Measurements from ENCODE around the gene OR10P1. TPM values are rescaled to one million over a fixed set of nuclear protein-coding genes. Genes with fewer than 3 reads are reported as not detected.

OR10P1 gene
- total RNA-seq, 1 donor from 2014 or later: not detected

DNA sequence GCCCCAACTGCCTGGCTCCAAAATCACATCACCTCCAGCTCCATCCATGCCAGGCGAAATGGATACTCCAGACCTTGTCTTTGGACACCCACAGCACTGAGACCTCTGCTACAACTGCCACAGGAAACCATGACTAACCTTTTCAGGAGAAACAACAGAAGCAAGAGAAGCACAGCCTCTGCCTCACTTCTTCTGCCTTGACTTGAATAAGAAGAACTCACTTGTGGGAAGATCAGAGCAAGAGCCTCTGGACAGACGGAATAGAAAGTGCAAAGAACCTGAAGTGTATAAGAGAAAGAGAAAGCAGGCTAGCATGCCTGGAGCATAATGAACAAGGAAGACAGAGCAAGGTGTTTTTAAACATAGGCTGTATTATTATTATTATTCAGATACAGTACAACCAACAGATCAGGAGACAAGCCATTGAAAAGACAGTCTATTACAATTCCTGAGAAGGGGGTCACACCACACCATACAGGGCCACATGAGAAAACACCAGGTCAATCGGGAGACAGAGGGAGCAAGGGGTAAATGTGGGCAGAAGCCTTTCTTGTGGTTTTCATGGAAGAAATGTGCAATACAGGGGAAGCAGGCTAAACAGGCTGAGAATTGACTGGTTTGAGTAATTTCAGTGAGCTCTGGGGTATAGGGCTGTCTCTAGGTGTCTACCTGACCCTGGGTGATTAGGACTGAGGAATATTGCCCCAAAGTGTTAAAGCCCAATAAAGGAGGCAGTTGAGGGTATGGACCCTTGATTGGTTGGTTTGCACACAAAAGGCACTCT is 7.4 kb upstream of the OR10P1 start:
- Histone ChIP-seq H3K79me2 (ENCODE audit: insufficient read depth, low read length) (no peaks in the 10 kb centered on the region), H3K4me1 (ENCODE audit: insufficient read depth, low read length) (no peaks in the 10 kb centered on the region), H3K9me3 (ENCODE audit: insufficient read depth, low read depth, low read length) (no peaks in the 10 kb centered on the region), H3K36me3 (ENCODE audit: insufficient read depth, low read length) (no peaks in the 10 kb centered on the region), H3K27ac (ENCODE audit: low read depth, low read length) (no peak overlapping the region), H3K9ac (ENCODE audit: low read length) (no peak overlapping the region), H4K20me1 (ENCODE audit: insufficient read depth, low read length) (no peaks in the 10 kb centered on the region), H3K4me3 (ENCODE audit: insufficient read depth, low read depth, low read length) (no peak overlapping the region), H3K27me3 (ENCODE audit: insufficient read depth, low read length) (peaks cover 20% of the 10 kb centered on the region), H2AFZ (ENCODE audit: low read depth, low read length) (no peak overlapping the region), H3K4me2 (ENCODE audit: low read length) (no peak overlapping the region)
- Mint-ChIP-seq H3K9me3 (ENCODE audit: unreplicated experiment) (peaks cover 5% of the 10 kb centered on the region), H3K4me1 (ENCODE audit: low read depth, unreplicated experiment) (peaks cover 5% of the 10 kb centered on the region), H3K27ac (ENCODE audit: unreplicated experiment) (no peak overlapping the region), H3K4me3 (ENCODE audit: unreplicated experiment) (no peak overlapping the region), H3K27me3 (ENCODE audit: low read depth, unreplicated experiment) (peaks cover 20% of the 10 kb centered on the region), H3K36me3 (ENCODE audit: low read depth, unreplicated experiment) (no peaks in the 10 kb centered on the region)
- no peak for TF ChIP-seq EZH2 (IDR thresholded peaks at IDR 0.05; ENCODE audit: insufficient read depth, low read length)
- TF ChIP-seq, protein P1, sequence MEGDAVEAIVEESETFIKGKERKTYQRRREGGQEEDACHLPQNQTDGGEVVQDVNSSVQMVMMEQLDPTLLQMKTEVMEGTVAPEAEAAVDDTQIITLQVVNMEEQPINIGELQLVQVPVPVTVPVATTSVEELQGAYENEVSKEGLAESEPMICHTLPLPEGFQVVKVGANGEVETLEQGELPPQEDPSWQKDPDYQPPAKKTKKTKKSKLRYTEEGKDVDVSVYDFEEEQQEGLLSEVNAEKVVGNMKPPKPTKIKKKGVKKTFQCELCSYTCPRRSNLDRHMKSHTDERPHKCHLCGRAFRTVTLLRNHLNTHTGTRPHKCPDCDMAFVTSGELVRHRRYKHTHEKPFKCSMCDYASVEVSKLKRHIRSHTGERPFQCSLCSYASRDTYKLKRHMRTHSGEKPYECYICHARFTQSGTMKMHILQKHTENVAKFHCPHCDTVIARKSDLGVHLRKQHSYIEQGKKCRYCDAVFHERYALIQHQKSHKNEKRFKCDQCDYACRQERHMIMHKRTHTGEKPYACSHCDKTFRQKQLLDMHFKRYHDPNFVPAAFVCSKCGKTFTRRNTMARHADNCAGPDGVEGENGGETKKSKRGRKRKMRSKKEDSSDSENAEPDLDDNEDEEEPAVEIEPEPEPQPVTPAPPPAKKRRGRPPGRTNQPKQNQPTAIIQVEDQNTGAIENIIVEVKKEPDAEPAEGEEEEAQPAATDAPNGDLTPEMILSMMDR (IDR thresholded peaks at IDR 0.05; ENCODE audit: insufficient read depth, low read depth, low read length): no peak
- FAIRE-seq (no peak), DNase-seq (ENCODE audit: low read depth) (no peak)

DNA sequence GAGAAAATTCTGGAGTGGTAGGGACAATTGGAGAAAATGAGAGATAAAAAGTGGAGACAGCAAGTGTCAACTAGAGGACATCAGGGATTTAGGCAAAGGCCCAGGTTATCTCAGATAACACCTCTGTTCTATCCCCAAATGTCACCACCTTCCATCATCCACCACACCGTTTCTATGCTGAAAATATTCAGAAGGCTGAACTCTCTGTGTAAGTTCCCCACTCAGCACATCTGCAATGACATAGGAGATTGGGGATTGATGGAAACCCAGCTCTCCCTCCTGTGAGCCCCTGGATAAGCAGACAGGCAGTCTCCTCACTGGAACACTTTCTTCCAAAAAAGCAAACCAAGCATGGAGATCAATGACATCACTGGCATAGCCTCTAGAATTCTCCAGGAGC is 5.6 kb upstream of the OR10P1 start:
- Histone ChIP-seq H3K4me1 (ENCODE audit: insufficient read depth, low read length) (no peaks in the 10 kb centered on the region), H3K27ac (ENCODE audit: low read depth, low read length) (no peak overlapping the region), H2AFZ (ENCODE audit: low read depth, low read length) (no peak overlapping the region), H3K27me3 (ENCODE audit: insufficient read depth, low read length) (peaks cover 18% of the 10 kb centered on the region), H3K79me2 (ENCODE audit: insufficient read depth, low read length) (no peaks in the 10 kb centered on the region), H3K9ac (ENCODE audit: low read length) (no peak overlapping the region), H3K4me3 (ENCODE audit: insufficient read depth, low read depth, low read length) (no peak overlapping the region), H4K20me1 (ENCODE audit: insufficient read depth, low read length) (no peaks in the 10 kb centered on the region), H3K36me3 (ENCODE audit: insufficient read depth, low read length) (no peaks in the 10 kb centered on the region), H3K4me2 (ENCODE audit: low read length) (no peak overlapping the region), H3K9me3 (ENCODE audit: insufficient read depth, low read depth, low read length) (no peaks in the 10 kb centered on the region)
- no peaks in the 10 kb centered on the region for H3K36me3 Mint-ChIP-seq (ENCODE audit: low read depth, unreplicated experiment)
- H3K9me3 Mint-ChIP-seq (ENCODE audit: unreplicated experiment): peaks cover 5% of the 10 kb centered on the region
- no peak overlapping the region for H3K4me3 Mint-ChIP-seq (ENCODE audit: unreplicated experiment)
- no peak for FAIRE-seq
- TF ChIP-seq, protein P1 (IDR thresholded peaks at IDR 0.05; ENCODE audit: insufficient read depth, low read depth, low read length): no peak
- TF ChIP-seq EZH2 (IDR thresholded peaks at IDR 0.05; ENCODE audit: insufficient read depth, low read length): no peak
- H3K4me1 Mint-ChIP-seq (ENCODE audit: low read depth, unreplicated experiment): peaks cover 5% of the 10 kb centered on the region
- DNase-seq (ENCODE audit: low read depth): no peak
- peaks cover 22% of the 10 kb centered on the region for H3K27me3 Mint-ChIP-seq (ENCODE audit: low read depth, unreplicated experiment)
- H3K27ac Mint-ChIP-seq (ENCODE audit: unreplicated experiment): no peak overlapping the region

DNA sequence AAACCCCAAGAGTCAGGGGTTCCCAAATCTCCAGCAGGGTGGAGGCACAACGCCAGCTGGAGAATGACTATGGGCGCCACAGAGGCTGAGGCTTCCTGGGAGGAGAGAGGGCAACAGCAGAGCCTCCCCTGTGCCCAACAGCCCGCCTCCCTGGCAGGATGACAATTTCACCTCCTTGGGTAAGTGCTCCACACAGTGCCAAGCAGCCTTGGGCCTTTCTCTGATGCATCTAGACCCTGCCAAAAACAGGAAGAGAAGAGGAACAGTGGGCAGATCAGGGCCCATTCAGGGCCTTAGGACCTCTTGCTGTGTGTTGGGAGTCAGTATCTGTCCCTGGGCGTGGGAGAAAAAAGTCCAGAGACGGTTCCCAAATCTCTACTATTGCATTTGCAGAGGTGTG is 5.0 kb upstream of the OR10P1 start:
- Histone ChIP-seq H3K4me3 (ENCODE audit: insufficient read depth, low read depth, low read length) (no peak overlapping the region), H3K4me2 (ENCODE audit: low read length) (no peak overlapping the region), H3K36me3 (ENCODE audit: insufficient read depth, low read length) (no peaks in the 10 kb centered on the region), H3K9me3 (ENCODE audit: insufficient read depth, low read depth, low read length) (no peaks in the 10 kb centered on the region), H3K9ac (ENCODE audit: low read length) (no peak overlapping the region), H2AFZ (ENCODE audit: low read depth, low read length) (no peak overlapping the region), H3K27me3 (ENCODE audit: insufficient read depth, low read length) (peaks cover 15% of the 10 kb centered on the region), H4K20me1 (ENCODE audit: insufficient read depth, low read length) (no peaks in the 10 kb centered on the region), H3K27ac (ENCODE audit: low read depth, low read length) (no peak overlapping the region), H3K79me2 (ENCODE audit: insufficient read depth, low read length) (no peaks in the 10 kb centered on the region), H3K4me1 (ENCODE audit: insufficient read depth, low read length) (no peaks in the 10 kb centered on the region)
- Mint-ChIP-seq H3K9me3 (ENCODE audit: unreplicated experiment) (peaks cover 3% of the 10 kb centered on the region), H3K4me3 (ENCODE audit: unreplicated experiment) (no peak overlapping the region), H3K27me3 (ENCODE audit: low read depth, unreplicated experiment) (peaks cover 25% of the 10 kb centered on the region), H3K36me3 (ENCODE audit: low read depth, unreplicated experiment) (no peaks in the 10 kb centered on the region), H3K27ac (ENCODE audit: unreplicated experiment) (no peak overlapping the region), H3K4me1 (ENCODE audit: low read depth, unreplicated experiment) (peaks cover 5% of the 10 kb centered on the region)
- TF ChIP-seq, protein P1 (IDR thresholded peaks at IDR 0.05; ENCODE audit: insufficient read depth, low read depth, low read length): no peak
- TF ChIP-seq EZH2 (IDR thresholded peaks at IDR 0.05; ENCODE audit: insufficient read depth, low read length): no peak
- no peak for FAIRE-seq
- DNase-seq (ENCODE audit: low read depth): no peak
